ENCODE measurements around the gene MXRA8.

Gene MXRA8

GRCh38 chr1:1333551-1334241 lies 24.7 kb downstream of the MXRA8 start:
- no peak for DNase-seq

- no peak for DNase-seq
Observed at GRCh38 chr1:1332774-1333480, 25.4 kb downstream of the MXRA8 start.

GRCh38 chr1:1332031-1332755 lies 26.2 kb downstream of the MXRA8 start:
- no peak for DNase-seq

DNA sequence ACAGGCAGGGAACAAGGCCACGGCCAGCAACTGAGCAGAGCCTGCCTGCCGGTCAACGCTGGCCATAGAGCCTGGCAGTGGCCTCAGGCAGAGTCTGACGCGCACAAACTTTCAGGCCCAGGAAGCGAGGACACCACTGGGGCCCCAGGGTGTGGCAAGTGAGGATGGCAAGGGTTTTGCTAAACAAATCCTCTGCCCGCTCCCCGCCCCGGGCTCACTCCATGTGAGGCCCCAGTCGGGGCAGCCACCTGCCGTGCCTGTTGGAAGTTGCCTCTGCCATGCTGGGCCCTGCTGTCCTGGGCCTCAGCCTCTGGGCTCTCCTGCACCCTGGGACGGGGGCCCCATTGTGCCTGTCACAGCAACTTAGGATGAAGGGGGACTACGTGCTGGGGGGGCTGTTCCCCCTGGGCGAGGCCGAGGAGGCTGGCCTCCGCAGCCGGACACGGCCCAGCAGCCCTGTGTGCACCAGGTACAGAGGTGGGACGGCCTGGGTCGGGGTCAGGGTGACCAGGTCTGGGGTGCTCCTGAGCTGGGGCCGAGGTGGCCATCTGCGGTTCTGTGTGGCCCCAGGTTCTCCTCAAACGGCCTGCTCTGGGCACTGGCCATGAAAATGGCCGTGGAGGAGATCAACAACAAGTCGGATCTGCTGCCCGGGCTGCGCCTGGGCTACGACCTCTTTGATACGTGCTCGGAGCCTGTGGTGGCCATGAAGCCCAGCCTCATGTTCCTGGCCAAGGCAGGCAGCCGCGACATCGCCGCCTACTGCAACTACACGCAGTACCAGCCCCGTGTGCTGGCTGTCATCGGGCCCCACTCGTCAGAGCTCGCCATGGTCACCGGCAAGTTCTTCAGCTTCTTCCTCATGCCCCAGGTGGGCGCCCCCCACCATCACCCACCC lies 27.0 kb downstream of the MXRA8 start, which contains the start of gene TAS1R3:
TSS of gene TAS1R3 (plus strand) at position 213 of the 898 bp plus-strand sequence. CDS start at position 279, 66 bp downstream.
- DNase-seq: no peak

DNA sequence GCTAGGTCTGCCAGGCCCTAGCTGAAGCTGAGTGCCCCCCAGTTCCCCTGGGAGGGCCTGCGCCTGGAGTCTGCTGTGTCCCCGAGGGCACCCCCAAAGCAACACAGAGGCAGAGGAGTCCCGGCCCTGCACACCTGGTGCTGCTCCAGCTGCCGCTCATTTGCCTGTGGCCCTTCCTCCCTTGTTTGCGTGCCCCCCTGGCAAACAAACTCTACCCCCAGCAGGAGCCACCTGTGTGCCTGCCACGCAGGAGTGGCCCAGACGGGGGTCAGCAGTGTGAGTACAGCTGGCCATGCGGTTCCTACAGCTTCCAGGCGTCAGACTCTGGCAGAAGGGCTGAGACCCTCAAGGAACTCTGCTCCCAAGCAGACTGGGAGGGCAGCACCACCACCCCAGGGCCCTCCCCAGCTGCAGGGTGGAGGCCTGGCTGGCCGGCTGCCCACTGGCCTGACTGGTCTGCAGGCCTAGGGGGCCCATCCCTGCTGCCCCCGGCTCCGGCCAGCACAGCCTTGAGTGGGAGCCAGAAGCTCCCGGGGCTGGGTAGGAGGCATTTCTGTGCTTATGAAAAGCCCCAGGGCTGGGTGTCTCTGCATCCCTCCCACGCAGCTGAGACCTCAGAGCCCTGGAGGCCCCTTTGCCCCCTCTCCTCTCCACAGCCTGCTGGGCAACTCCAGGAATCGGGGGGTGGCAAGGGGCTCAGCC lies 27.8 kb downstream of the MXRA8 start:
- no peak for DNase-seq

GRCh38 chr1:1329304-1330210 lies 28.8 kb downstream of the MXRA8 start:
- DNase-seq: no peak

DNA sequence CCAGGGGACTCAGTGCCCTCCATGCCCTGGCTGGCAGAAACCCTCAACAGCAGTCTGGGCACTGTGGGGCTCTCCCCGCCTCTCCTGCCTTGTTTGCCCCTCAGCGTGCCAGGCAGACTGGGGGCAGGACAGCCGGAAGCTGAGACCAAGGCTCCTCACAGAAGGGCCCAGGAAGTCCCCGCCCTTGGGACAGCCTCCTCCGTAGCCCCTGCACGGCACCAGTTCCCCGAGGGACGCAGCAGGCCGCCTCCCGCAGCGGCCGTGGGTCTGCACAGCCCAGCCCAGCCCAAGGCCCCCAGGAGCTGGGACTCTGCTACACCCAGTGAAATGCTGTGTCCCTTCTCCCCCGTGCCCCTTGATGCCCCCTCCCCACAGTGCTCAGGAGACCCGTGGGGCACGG lies 30.1 kb downstream of the MXRA8 start:
- no peak for DNase-seq

- no peak for DNase-seq
Observed at GRCh38 chr1:1327291-1327690, 31.1 kb downstream of the MXRA8 start.

- DNase-seq: no peak
Observed at GRCh38 chr1:1326075-1326605, 32.2 kb downstream of the MXRA8 start.

- DNase-seq: no peak
Observed at GRCh38 chr1:1325288-1326074, 32.9 kb downstream of the MXRA8 start.

DNA sequence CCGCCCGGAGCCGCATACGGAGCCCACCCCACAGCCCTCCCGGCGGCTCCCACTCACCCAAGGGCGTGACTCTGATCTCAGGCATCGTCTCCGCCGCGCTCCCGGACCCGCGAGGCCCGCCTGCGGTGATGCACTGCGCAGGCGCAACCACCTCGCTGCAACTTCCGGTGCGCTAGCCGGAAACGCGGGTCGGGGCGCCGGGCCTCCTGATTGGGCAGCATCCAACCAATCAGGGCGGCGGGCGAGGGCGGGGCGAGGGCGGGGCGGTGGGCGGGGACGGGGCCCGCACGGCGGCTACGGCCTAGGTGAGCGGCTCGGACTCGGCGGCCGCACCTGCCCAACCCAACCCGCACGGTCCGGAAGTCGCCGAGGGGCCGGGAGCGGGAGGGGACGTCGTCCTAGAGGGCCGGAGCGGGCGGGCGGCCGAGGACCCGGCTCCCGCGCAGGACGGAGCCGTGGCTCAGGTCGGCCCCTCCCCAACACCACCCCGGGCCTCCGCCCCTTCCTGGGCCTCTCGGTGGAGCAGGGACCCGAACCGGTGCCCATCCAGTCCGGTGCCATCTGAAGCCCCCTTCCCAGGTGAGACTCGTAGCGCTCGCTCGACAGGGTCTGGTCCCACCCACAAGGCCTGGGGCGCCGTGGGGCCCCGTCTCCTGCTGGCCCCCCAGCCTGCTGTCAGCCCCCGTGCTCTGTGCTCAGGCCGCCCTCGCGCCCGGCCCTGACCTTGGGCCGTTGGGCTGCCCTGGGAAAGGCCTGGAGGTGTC lies 33.6 kb downstream of the MXRA8 start, which contains the start of the genes CPTP and INTS11:
TSS of gene CPTP (plus strand) at position 279 of the 764 bp plus-strand sequence. CDS start 2,109 bp downstream, outside the sequence.
TSS of gene INTS11 (minus strand) at position 137 of the 764 bp plus-strand sequence. CDS start at position 85, 52 bp downstream.
- peak; percentile 96 for DNase-seq

DNA sequence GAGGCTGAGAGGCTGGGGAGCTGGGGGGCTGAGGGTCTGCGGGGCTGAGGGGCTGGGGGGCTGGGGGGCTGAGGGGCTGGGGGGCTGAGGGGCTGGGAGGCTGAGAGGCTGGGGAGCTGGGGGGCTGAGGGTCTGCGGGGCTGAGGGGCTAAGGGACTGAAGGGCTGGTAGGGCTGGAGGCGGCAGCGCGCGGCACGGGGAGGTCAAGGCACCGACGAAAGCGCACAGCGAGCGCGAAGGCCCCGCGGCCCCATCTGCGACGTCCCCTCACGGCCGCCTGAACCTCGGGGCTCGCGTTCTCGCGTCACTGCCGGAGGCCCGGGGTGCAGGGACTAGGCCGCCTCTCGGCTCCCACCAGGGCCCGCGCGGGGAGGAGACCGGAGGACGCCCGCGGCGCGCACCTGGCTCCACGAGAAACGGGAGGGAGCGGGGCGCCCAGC lies 34.3 kb downstream of the MXRA8 start:
- no peak for DNase-seq

DNA sequence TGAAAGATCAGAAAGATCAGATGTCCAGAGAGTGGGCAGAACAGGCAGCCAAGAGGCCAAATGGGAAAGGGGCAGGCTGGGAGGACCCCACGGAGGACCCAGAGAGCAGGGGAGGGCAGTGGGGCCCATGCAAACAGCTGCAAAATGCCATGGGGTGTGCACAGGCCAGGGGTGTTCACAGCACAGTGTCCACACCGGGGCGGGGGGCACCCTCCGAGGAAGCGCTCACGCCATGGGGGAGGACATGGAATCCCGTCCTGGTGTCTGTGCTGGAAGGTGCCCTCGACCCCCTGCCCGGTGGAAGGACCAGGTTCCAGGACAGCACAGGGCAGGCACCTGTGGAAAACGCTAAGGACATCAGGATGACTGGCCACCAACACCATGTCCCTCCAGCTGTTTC lies 35.4 kb downstream of the MXRA8 start:
- no peak for DNase-seq

DNA sequence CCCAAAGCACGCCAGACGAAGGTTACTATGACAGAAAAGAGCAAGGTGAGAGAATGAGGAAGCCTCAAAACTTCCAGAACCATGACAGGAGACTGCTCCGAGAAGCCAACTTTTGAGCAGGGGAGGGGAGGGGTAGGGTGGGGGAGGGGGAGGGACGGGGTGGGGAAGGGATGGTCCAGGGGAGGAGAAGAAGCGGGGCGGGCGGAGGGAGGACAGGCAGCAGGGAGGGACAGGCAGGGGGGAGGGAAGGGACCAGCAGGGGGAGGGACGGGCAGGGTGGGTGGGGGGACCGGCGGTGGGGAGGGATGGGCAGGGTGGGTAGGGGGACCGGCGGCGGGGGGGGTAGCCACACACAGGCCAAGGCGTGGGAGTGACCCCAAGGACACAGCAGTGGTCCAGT lies 35.9 kb downstream of the MXRA8 start:
- DNase-seq: no peak

- DNase-seq: no peak
Observed at GRCh38 chr1:1321477-1321876, 36.9 kb downstream of the MXRA8 start.

DNA sequence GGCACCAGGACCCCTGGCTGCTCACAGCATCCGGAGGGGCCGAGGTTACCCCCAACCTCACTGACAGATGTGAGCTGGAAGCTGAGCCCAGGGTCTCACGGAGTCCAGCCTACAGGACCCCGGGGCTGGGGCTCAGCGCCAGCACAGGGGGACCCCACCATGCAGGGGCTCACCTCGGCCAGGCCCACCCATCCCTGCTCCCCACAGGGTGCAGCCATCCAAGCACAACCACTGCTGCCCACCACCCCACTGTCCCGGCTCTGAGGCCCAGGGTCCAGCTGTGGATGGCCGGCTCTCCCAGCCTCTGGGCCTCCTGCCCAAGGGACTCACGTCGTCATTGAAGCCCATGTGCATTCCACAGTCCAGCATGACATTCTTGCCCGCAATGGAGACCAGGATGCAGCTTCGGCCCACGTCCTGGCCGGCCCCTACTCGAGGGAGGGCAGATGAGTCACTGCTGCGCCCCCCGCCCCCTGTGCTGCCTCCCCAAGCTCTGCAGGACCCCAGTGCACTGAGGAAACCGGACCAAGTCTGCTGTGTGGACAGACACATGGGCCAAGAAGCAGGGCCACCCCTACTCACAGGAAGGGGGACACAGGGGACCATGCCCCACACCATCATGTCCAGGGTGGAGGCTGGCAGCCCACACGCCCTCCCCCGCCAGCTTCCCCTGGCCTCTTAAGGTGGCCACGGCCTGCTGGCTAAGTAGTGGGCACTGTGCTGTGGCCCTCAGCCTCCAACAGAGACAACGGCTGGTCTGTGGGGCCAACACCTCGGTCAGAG lies 37.5 kb downstream of the MXRA8 start:
- DNase-seq: no peak

GRCh38 chr1:1319646-1319941 lies 38.8 kb downstream of the MXRA8 start:
- no peak for DNase-seq

All from activated CD4-positive, alpha-beta T cell treated with anti-CD3 and anti-CD28 coated beads, Interleukin-2, amount 50 U/mL, for 48 hours (primary cell).